ENCODE measurements around the gene TMEM221.
A peak's percentile ranks its signal among the peaks of the same experiment; 100 is the strongest.

The TMEM221 gene

DNA sequence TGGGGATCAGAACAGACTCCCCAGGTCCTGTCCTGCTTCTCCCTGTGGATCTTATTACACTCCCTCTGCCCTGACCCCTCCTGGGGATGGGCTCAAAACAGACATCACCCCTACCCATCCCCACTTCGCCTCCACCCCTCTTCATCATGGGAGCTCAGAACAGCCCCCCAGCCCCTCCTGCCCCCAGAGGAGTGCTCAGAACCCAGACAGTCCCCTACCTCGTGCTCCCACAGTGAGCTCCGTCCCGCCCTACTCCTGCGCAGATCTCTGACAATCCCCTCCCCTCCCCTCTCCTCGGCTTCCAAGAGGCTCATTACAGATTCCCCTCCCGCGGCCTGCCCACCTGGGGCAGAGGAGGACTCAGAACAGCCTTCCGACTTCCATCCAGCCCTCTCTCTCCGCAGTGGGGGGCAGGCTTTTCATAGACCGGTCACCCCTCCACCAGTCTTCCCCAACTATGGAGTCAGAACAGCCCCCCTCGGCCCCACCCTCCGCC is 6.2 kb upstream of the TMEM221 start:
- H3K9me2 ChIP-seq (replicated peaks; ENCODE audit: low read depth, low read length), result no peaks in the 10 kb centered on the region
- TF ChIP-seq EZH2phosphoT487 (IDR thresholded peaks at IDR 0.05; ENCODE audit: borderline replicate concordance), result no peak
- TF ChIP-seq, protein P1, sequence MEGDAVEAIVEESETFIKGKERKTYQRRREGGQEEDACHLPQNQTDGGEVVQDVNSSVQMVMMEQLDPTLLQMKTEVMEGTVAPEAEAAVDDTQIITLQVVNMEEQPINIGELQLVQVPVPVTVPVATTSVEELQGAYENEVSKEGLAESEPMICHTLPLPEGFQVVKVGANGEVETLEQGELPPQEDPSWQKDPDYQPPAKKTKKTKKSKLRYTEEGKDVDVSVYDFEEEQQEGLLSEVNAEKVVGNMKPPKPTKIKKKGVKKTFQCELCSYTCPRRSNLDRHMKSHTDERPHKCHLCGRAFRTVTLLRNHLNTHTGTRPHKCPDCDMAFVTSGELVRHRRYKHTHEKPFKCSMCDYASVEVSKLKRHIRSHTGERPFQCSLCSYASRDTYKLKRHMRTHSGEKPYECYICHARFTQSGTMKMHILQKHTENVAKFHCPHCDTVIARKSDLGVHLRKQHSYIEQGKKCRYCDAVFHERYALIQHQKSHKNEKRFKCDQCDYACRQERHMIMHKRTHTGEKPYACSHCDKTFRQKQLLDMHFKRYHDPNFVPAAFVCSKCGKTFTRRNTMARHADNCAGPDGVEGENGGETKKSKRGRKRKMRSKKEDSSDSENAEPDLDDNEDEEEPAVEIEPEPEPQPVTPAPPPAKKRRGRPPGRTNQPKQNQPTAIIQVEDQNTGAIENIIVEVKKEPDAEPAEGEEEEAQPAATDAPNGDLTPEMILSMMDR (conservative IDR thresholded peaks at IDR 0.05; ENCODE audit: low read length), result no peak
- H3K4me2 ChIP-seq (ENCODE audit: low read depth, low read length, poor library complexity, severe bottlenecking), result no peak overlapping the region
- H3K4me3 ChIP-seq (ENCODE audit: low read length, poor library complexity, severe bottlenecking), result no peak overlapping the region
- peaks cover 12% of the 10 kb centered on the region for H3K4me1 ChIP-seq (ENCODE audit: insufficient read depth, low read length, poor library complexity, severe bottlenecking)
- no peak overlapping the region for H3K9ac ChIP-seq (ENCODE audit: low read depth, low read length, poor library complexity, severe bottlenecking)
- peaks cover 4% of the 10 kb centered on the region; the same call in 1 of the 2 replicates for H3F3A ChIP-seq (ENCODE audit: low read depth)
- no peaks in the 10 kb centered on the region for H3K27me3 ChIP-seq (ENCODE audit: insufficient read depth, low read length, poor library complexity, severe bottlenecking)
- no peaks in the 10 kb centered on the region for H4K20me1 ChIP-seq (ENCODE audit: insufficient read depth, low read length, poor library complexity, severe bottlenecking)
- no peaks in the 10 kb centered on the region for H3K9me3 ChIP-seq (ENCODE audit: insufficient read depth, low read depth, low read length)
- H3K36me3 ChIP-seq (ENCODE audit: insufficient read depth, low read length), result no peaks in the 10 kb centered on the region
- no peaks in the 10 kb centered on the region for H3K79me2 ChIP-seq (ENCODE audit: insufficient read depth, low read length)
- no peak overlapping the region for H2AFZ ChIP-seq (ENCODE audit: low read length)

DNA sequence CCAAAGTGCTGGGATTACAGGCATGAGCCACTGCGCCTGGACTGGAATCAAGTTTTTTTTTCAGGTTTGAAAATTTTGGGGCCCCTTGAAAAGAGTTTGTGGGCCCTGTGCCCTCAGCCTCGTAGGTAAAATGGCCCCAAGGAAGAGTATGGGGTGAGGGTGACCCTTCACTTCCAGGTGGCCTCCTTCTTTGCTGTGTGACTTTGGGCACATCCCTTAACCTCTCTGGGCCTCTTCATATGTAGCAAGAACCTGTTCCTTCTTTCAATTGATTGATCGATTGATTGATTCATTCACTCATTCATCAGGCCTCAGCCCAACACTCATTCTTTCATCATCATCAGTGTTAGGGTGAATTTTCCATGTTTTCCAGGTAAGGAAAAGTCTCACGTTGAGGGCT is 3.4 kb upstream of the TMEM221 start:
- no peaks in the 10 kb centered on the region for H3K36me3 ChIP-seq (ENCODE audit: insufficient read depth, low read length)
- H3K4me3 ChIP-seq (ENCODE audit: low read length, poor library complexity, severe bottlenecking), result no peak overlapping the region
- H3K27me3 ChIP-seq (ENCODE audit: insufficient read depth, low read length, poor library complexity, severe bottlenecking), result no peaks in the 10 kb centered on the region
- H3K4me2 ChIP-seq (ENCODE audit: low read depth, low read length, poor library complexity, severe bottlenecking), result no peak overlapping the region
- no peak overlapping the region for H2AFZ ChIP-seq (ENCODE audit: low read length)
- H3K9me2 ChIP-seq (replicated peaks; ENCODE audit: low read depth, low read length), result no peaks in the 10 kb centered on the region
- no peaks in the 10 kb centered on the region for H4K20me1 ChIP-seq (ENCODE audit: insufficient read depth, low read length, poor library complexity, severe bottlenecking)
- H3K79me2 ChIP-seq (ENCODE audit: insufficient read depth, low read length), result no peaks in the 10 kb centered on the region
- H3K4me1 ChIP-seq (ENCODE audit: insufficient read depth, low read length, poor library complexity, severe bottlenecking), result peaks cover 12% of the 10 kb centered on the region
- no peak overlapping the region for H3K9ac ChIP-seq (ENCODE audit: low read depth, low read length, poor library complexity, severe bottlenecking)
- peaks cover 4% of the 10 kb centered on the region; the same call in 1 of the 2 replicates for H3F3A ChIP-seq (ENCODE audit: low read depth)
- no peak for TF ChIP-seq EZH2phosphoT487 (IDR thresholded peaks at IDR 0.05; ENCODE audit: borderline replicate concordance)
- TF ChIP-seq, protein P1 (conservative IDR thresholded peaks at IDR 0.05; ENCODE audit: low read length), result no peak
- H3K9me3 ChIP-seq (ENCODE audit: insufficient read depth, low read depth, low read length), result no peaks in the 10 kb centered on the region

DNA sequence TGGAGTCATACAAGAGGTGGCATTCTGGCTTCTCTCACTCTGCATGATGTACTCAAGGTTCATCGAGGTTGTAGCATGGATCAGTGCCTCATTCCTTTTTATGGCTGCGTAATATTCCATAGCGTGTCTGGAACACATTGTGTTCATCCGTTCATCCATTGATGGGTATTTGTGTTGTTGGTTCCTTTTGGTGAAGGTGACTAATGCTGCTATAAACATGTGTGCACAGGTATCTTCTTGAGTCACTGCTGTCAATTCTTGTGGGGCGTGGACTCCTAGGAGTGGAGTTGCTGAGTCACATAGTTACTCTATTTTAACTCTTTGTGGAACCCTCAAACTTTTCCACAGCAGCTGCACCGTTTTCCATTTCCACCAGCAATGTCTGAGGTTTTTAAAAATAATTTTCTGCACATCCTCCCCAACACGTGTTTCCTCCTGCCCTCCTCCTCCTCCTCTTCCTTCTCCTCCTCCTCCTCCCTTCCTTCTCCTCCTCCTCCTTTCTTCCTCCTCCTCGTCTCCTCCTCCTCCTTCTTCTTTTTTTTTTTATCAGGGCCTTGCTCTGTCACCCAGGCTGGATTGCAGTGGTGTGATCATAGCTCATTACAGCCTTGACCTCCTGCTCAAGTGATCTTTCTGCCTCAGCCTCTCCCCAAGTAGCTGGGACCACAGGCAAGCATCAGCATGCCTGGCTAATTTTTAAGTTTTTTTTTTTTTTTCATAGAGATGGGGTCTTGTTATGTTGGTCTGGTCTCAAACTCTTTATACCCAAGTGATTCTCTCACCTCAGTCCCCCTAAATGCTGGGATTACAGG is 2.0 kb upstream of the TMEM221 start:
- no peak for TF ChIP-seq EZH2phosphoT487 (IDR thresholded peaks at IDR 0.05; ENCODE audit: borderline replicate concordance)
- TF ChIP-seq, protein P1 (conservative IDR thresholded peaks at IDR 0.05; ENCODE audit: low read length), result no peak
- Histone ChIP-seq H3K27me3 (ENCODE audit: insufficient read depth, low read length, poor library complexity, severe bottlenecking) (no peaks in the 10 kb centered on the region), H3K9me3 (ENCODE audit: insufficient read depth, low read depth, low read length) (no peaks in the 10 kb centered on the region), H4K20me1 (ENCODE audit: insufficient read depth, low read length, poor library complexity, severe bottlenecking) (no peaks in the 10 kb centered on the region), H3K9me2 (replicated peaks; ENCODE audit: low read depth, low read length) (no peaks in the 10 kb centered on the region), H3F3A (ENCODE audit: low read depth) (peaks cover 4% of the 10 kb centered on the region; the same call in 1 of the 2 replicates), H3K4me2 (ENCODE audit: low read depth, low read length, poor library complexity, severe bottlenecking) (peak overlapping the region; percentile 57), H3K4me1 (ENCODE audit: insufficient read depth, low read length, poor library complexity, severe bottlenecking) (peaks cover 12% of the 10 kb centered on the region), H2AFZ (ENCODE audit: low read length) (0 out of 2 replicates have a peak overlapping the region, but pooled peaks have one; percentile 2), H3K36me3 (ENCODE audit: insufficient read depth, low read length) (no peaks in the 10 kb centered on the region), H3K4me3 (ENCODE audit: low read length, poor library complexity, severe bottlenecking) (no peak overlapping the region), H3K79me2 (ENCODE audit: insufficient read depth, low read length) (no peaks in the 10 kb centered on the region), H3K9ac (ENCODE audit: low read depth, low read length, poor library complexity, severe bottlenecking) (peak overlapping the region; percentile 45)
